BJ (cell line): ENCODE results near the gene ATP6V0A4. TPM values are rescaled to one million over a fixed set of nuclear protein-coding genes. Genes with fewer than 3 reads are reported as not detected.

ENCODE experiments used
- CTCF ChIA-PET: fragments of 350-600 bp; formaldehyde crosslinking; extraction: SDS; loops from one replicate; lab custom pipeline; 2021; ENCODE audit warnings: antibody characterized with exemption, inconsistent platforms; lab: Yijun Ruan, JAX
- POLR2A ChIA-PET: fragments of 300-600 bp; sonication (Branson Sonifier 250); formaldehyde crosslinking; extraction: SDS; loops from one replicate; lab custom pipeline; 2021; ENCODE audit warnings: antibody characterized with exemption; lab: Charles Lee
- DNase-seq: peaks from one replicate; pipeline ENCODE4 v3.0.0-alpha.2; 2011; ENCODE audit warnings: low read depth
- H3K27me3 ChIP-seq: 2 replicates; pipeline ENCODE4 v1.6.0; 2011; ENCODE audit warnings: low read length; ENCODE audit not compliant: control insufficient read depth, insufficient read depth
- H3K36me3 ChIP-seq: 2 replicates; pipeline ENCODE4 v1.5.1; 2011; ENCODE audit warnings: low read length; ENCODE audit not compliant: control insufficient read depth, insufficient read depth
- H3K4me3 ChIP-seq: 2 replicates; pipeline ENCODE4 v1.5.1; 2011; ENCODE audit warnings: low read depth, mild to moderate bottlenecking, control low read depth, low read length
- CTCF ChIP-seq: IDR thresholded peaks from 2 replicates; pipeline ENCODE4 v1.5.1; 2011; ENCODE audit warnings: low read depth, mild to moderate bottlenecking, control low read depth, inconsistent platforms, low read length, moderate library complexity; ENCODE audit not compliant: insufficient read depth
- polyA plus RNA-seq: library from polyadenylated mRNA; depleted of rRNA; stranded (reverse); fragments of >200 nt; gene quantifications from 2 replicates; pipeline ENCODE4 v1.2.3, GENCODE V29; 2011

Gene ATP6V0A4
- polyA plus RNA-seq, 1 experiment: 0.06 TPM

- H3K4me3 ChIP-seq: no peak overlapping the region
- TF ChIP-seq CTCF: no peak
- no peaks in the 10 kb centered on the region for H3K27me3 ChIP-seq
- ChIA-PET CTCF (no interaction called here), POLR2A (no interaction called here)
- H3K36me3 ChIP-seq: no peaks in the 10 kb centered on the region
- no peak for DNase-seq
These were observed 24.2 kb downstream of the ATP6V0A4 start for GRCh38 chr7:138773817-138774216.

- POLR2A ChIA-PET: no interaction called here
- no peaks in the 10 kb centered on the region for H3K36me3 ChIP-seq
- no peak for DNase-seq
- no peak for TF ChIP-seq CTCF
- no peaks in the 10 kb centered on the region for H3K27me3 ChIP-seq
- H3K4me3 ChIP-seq: no peak overlapping the region
- CTCF ChIA-PET: no interaction called here
These were observed 24.8 kb downstream of the ATP6V0A4 start for GRCh38 chr7:138773176-138773575.

GRCh38 chr7:138770904-138771303 is 27.1 kb downstream of the ATP6V0A4 start:
- ChIA-PET POLR2A (no interaction called here), CTCF (interaction anchor here (0.8 kb wide), 1 partner anchor 32 kb away, joined by 3 read pairs; no protein-coding TSS in a partner anchor)
- Histone ChIP-seq H3K4me3 (no peak overlapping the region), H3K27me3 (no peaks in the 10 kb centered on the region), H3K36me3 (no peaks in the 10 kb centered on the region)
- DNase-seq: no peak
- no peak for TF ChIP-seq CTCF

- Histone ChIP-seq H3K27me3 (no peaks in the 10 kb centered on the region), H3K36me3 (no peaks in the 10 kb centered on the region), H3K4me3 (no peak overlapping the region)
- CTCF ChIA-PET: no interaction called here
- no peak for TF ChIP-seq CTCF
- DNase-seq: no peak
- POLR2A ChIA-PET: no interaction called here
These were observed 29.8 kb downstream of the ATP6V0A4 start for GRCh38 chr7:138768241-138768640.

- TF ChIP-seq CTCF: no peak
- Histone ChIP-seq H3K4me3 (no peak overlapping the region), H3K27me3 (no peaks in the 10 kb centered on the region), H3K36me3 (no peaks in the 10 kb centered on the region)
- POLR2A ChIA-PET: no interaction called here
- CTCF ChIA-PET: interaction anchor here (0.8 to 1.3 kb wide), 3 partner anchors 9 to 32 kb away, joined by 3 to 6 read pairs (median 6); no protein-coding TSS in a partner anchor
- DNase-seq: no peak
These were observed 41.3 kb downstream of the ATP6V0A4 start for GRCh38 chr7:138756591-138757242.
